DOHH2 (cell line): ENCODE results near the gene MPPE1.

Experiments
- EZH2phosphoT487 ChIP-seq: fragments of 200-600 bp; sonication (generic); IDR thresholded peaks from 2 replicates; pipeline ENCODE4 v1.6.1; 2017; ENCODE audit warnings: borderline replicate concordance, mild to moderate bottlenecking, antibody characterized with exemption, low read length, moderate library complexity, mixed read lengths
- TF ChIP-seq, protein P1 (sequence below): fragments of 200-600 bp; sonication (generic); IDR thresholded peaks from one replicate; pipeline ENCODE4 v1.5.1; 2014; ENCODE audit warnings: antibody characterized with exemption, mild to moderate bottlenecking, low read depth, low read length; ENCODE audit not compliant: poor library complexity, severe bottlenecking

DNA sequence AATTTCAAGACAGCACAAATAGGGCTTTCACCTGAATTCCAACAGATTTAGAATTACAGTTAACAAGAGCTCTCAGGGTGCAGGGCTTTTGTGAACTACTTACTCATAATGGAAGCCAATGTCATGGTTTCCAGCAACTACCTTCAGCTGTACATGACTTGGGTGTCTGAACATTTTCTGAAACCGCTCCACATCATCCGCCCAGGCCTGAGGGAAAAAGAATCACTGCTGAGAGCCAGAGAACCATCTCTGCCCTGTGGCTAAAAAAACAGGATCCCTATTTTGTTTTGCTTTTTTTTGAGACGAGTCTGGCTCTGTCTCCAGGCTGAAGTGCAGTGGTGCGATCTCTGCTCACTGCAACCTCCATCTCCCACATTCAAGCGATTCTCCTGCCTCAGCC lies 18.8 kb downstream of the MPPE1 start:
- TF ChIP-seq, protein P1, sequence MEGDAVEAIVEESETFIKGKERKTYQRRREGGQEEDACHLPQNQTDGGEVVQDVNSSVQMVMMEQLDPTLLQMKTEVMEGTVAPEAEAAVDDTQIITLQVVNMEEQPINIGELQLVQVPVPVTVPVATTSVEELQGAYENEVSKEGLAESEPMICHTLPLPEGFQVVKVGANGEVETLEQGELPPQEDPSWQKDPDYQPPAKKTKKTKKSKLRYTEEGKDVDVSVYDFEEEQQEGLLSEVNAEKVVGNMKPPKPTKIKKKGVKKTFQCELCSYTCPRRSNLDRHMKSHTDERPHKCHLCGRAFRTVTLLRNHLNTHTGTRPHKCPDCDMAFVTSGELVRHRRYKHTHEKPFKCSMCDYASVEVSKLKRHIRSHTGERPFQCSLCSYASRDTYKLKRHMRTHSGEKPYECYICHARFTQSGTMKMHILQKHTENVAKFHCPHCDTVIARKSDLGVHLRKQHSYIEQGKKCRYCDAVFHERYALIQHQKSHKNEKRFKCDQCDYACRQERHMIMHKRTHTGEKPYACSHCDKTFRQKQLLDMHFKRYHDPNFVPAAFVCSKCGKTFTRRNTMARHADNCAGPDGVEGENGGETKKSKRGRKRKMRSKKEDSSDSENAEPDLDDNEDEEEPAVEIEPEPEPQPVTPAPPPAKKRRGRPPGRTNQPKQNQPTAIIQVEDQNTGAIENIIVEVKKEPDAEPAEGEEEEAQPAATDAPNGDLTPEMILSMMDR, result no peak
- no peak for TF ChIP-seq EZH2phosphoT487
